Measurements from ENCODE around the gene SLC39A11.

Gene SLC39A11

GRCh38 chr17:72838581-72838980 is 253.9 kb downstream of the SLC39A11 start:
- H3K36me3 ChIP-seq (ENCODE audit: control insufficient read depth in 1 of 2, insufficient read depth in 2 of 2, low read length in 2 of 2) = no peaks in the 10 kb centered on the region
- H3K18ac ChIP-seq (ENCODE audit: low read length) = no peak overlapping the region
- H3K4me3 ChIP-seq (ENCODE audit: low read depth, low read length) = no peak overlapping the region
- no peak overlapping the region for H2BK5ac ChIP-seq (ENCODE audit: low read depth, low read length, poor library complexity)
- no peaks in the 10 kb centered on the region for H3K4me1 ChIP-seq (ENCODE audit: control insufficient read depth in 1 of 2, insufficient read depth in 2 of 2, low read length in 2 of 2)
- no peaks in the 10 kb centered on the region for H3K79me2 ChIP-seq (ENCODE audit: control insufficient read depth, insufficient read depth, low read length, poor library complexity)
- H4K12ac ChIP-seq (ENCODE audit: low read depth, low read length) = no peak overlapping the region
- H3K4me2 ChIP-seq (ENCODE audit: low read length) = no peak overlapping the region
- no CpG with 5 or more reads among the region's 5 CpGs for WGBS (ENCODE audit: extremely low coverage, insufficient coverage, insufficient read length)
- no peak overlapping the region for H3K27ac ChIP-seq (ENCODE audit: low read depth, low read length)
- H3K79me1 ChIP-seq (ENCODE audit: low read length) = no peaks in the 10 kb centered on the region
- no peak overlapping the region for H2AFZ ChIP-seq (ENCODE audit: insufficient read depth, low read length, poor library complexity)
- no peak overlapping the region for H2BK12ac ChIP-seq (ENCODE audit: low read length)
- no peak for DNase-seq
- H4K91ac ChIP-seq (ENCODE audit: low read depth, low read length) = no peak overlapping the region
- no peak overlapping the region for H2AK5ac ChIP-seq (ENCODE audit: low read length)
- no peak overlapping the region for H3K14ac ChIP-seq (ENCODE audit: low read length)
- H2BK120ac ChIP-seq (ENCODE audit: insufficient read depth, low read length, poor library complexity) = no peak overlapping the region
- H3K9me3 ChIP-seq (ENCODE audit: insufficient read depth, low read depth, low read length) = no peaks in the 10 kb centered on the region
- no peak overlapping the region for H3K9ac ChIP-seq (ENCODE audit: low read length)
- no peak overlapping the region for H3K4ac ChIP-seq (ENCODE audit: low read depth, low read length)
- no peak overlapping the region for H3K23ac ChIP-seq (ENCODE audit: low read length)
- H4K8ac ChIP-seq (ENCODE audit: low read depth, low read length) = no peak overlapping the region
- H3K27me3 ChIP-seq (ENCODE audit: insufficient read depth, low read length) = peaks cover 2% of the 10 kb centered on the region

GRCh38 chr17:72838068-72838467 is 254.4 kb downstream of the SLC39A11 start:
- H3K27me3 ChIP-seq (ENCODE audit: insufficient read depth, low read length) = peaks cover 2% of the 10 kb centered on the region
- H3K9me3 ChIP-seq (ENCODE audit: insufficient read depth, low read depth, low read length) = no peaks in the 10 kb centered on the region
- H3K4me2 ChIP-seq (ENCODE audit: low read length) = no peak overlapping the region
- no peak overlapping the region for H2BK120ac ChIP-seq (ENCODE audit: insufficient read depth, low read length, poor library complexity)
- H4K91ac ChIP-seq (ENCODE audit: low read depth, low read length) = no peak overlapping the region
- no peak overlapping the region for H3K4ac ChIP-seq (ENCODE audit: low read depth, low read length)
- no peaks in the 10 kb centered on the region for H3K79me1 ChIP-seq (ENCODE audit: low read length)
- H2BK12ac ChIP-seq (ENCODE audit: low read length) = no peak overlapping the region
- H3K4me3 ChIP-seq (ENCODE audit: low read depth, low read length) = no peak overlapping the region
- no CpG with 5 or more reads among the region's 5 CpGs for WGBS (ENCODE audit: extremely low coverage, insufficient coverage, insufficient read length)
- H4K12ac ChIP-seq (ENCODE audit: low read depth, low read length) = no peak overlapping the region
- H3K14ac ChIP-seq (ENCODE audit: low read length) = no peak overlapping the region
- no peak overlapping the region for H3K23ac ChIP-seq (ENCODE audit: low read length)
- H3K18ac ChIP-seq (ENCODE audit: low read length) = no peak overlapping the region
- no peak overlapping the region for H2BK5ac ChIP-seq (ENCODE audit: low read depth, low read length, poor library complexity)
- no peak for DNase-seq
- H3K4me1 ChIP-seq (ENCODE audit: control insufficient read depth in 1 of 2, insufficient read depth in 2 of 2, low read length in 2 of 2) = no peaks in the 10 kb centered on the region
- no peak overlapping the region for H4K8ac ChIP-seq (ENCODE audit: low read depth, low read length)
- no peak overlapping the region for H2AK5ac ChIP-seq (ENCODE audit: low read length)
- no peaks in the 10 kb centered on the region for H3K36me3 ChIP-seq (ENCODE audit: control insufficient read depth in 1 of 2, insufficient read depth in 2 of 2, low read length in 2 of 2)
- H3K79me2 ChIP-seq (ENCODE audit: control insufficient read depth, insufficient read depth, low read length, poor library complexity) = no peaks in the 10 kb centered on the region
- no peak overlapping the region for H3K27ac ChIP-seq (ENCODE audit: low read depth, low read length)
- no peak overlapping the region for H3K9ac ChIP-seq (ENCODE audit: low read length)
- H2AFZ ChIP-seq (ENCODE audit: insufficient read depth, low read length, poor library complexity) = no peak overlapping the region

- Histone ChIP-seq H2BK120ac (ENCODE audit: insufficient read depth, low read length, poor library complexity) (no peak overlapping the region), H4K12ac (ENCODE audit: low read depth, low read length) (no peak overlapping the region), H3K27me3 (ENCODE audit: insufficient read depth, low read length) (peaks cover 2% of the 10 kb centered on the region), H4K8ac (ENCODE audit: low read depth, low read length) (no peak overlapping the region), H3K9ac (ENCODE audit: low read length) (no peak overlapping the region), H3K18ac (ENCODE audit: low read length) (no peak overlapping the region), H3K4me1 (ENCODE audit: control insufficient read depth in 1 of 2, insufficient read depth in 2 of 2, low read length in 2 of 2) (no peaks in the 10 kb centered on the region), H3K4me3 (ENCODE audit: low read depth, low read length) (no peak overlapping the region), H3K23ac (ENCODE audit: low read length) (no peak overlapping the region), H3K36me3 (ENCODE audit: control insufficient read depth in 1 of 2, insufficient read depth in 2 of 2, low read length in 2 of 2) (no peaks in the 10 kb centered on the region), H3K4ac (ENCODE audit: low read depth, low read length) (no peak overlapping the region), H3K14ac (ENCODE audit: low read length) (no peak overlapping the region), H3K27ac (ENCODE audit: low read depth, low read length) (no peak overlapping the region), H3K79me2 (ENCODE audit: control insufficient read depth, insufficient read depth, low read length, poor library complexity) (no peaks in the 10 kb centered on the region), H4K91ac (ENCODE audit: low read depth, low read length) (no peak overlapping the region), H3K79me1 (ENCODE audit: low read length) (no peaks in the 10 kb centered on the region), H2BK5ac (ENCODE audit: low read depth, low read length, poor library complexity) (no peak overlapping the region), H3K9me3 (ENCODE audit: insufficient read depth, low read depth, low read length) (no peaks in the 10 kb centered on the region), H2AK5ac (ENCODE audit: low read length) (no peak overlapping the region), H2BK12ac (ENCODE audit: low read length) (no peak overlapping the region), H2AFZ (ENCODE audit: insufficient read depth, low read length, poor library complexity) (no peak overlapping the region), H3K4me2 (ENCODE audit: low read length) (no peak overlapping the region)
- no peak for DNase-seq
- no CpG with 5 or more reads among the region's 1 CpG for WGBS (ENCODE audit: extremely low coverage, insufficient coverage, insufficient read length)
Measured at GRCh38 chr17:72837335-72837734, 255.2 kb downstream of the SLC39A11 start.

- H4K8ac ChIP-seq (ENCODE audit: low read depth, low read length) = no peak overlapping the region
- H3K4me2 ChIP-seq (ENCODE audit: low read length) = no peak overlapping the region
- H3K36me3 ChIP-seq (ENCODE audit: control insufficient read depth in 1 of 2, insufficient read depth in 2 of 2, low read length in 2 of 2) = no peaks in the 10 kb centered on the region
- H4K91ac ChIP-seq (ENCODE audit: low read depth, low read length) = no peak overlapping the region
- H3K4me3 ChIP-seq (ENCODE audit: low read depth, low read length) = no peak overlapping the region
- H3K4ac ChIP-seq (ENCODE audit: low read depth, low read length) = no peak overlapping the region
- H3K27ac ChIP-seq (ENCODE audit: low read depth, low read length) = no peak overlapping the region
- no peak overlapping the region for H2BK12ac ChIP-seq (ENCODE audit: low read length)
- no peak for DNase-seq
- no peak overlapping the region for H2AK5ac ChIP-seq (ENCODE audit: low read length)
- no peaks in the 10 kb centered on the region for H3K79me1 ChIP-seq (ENCODE audit: low read length)
- no peaks in the 10 kb centered on the region for H3K27me3 ChIP-seq (ENCODE audit: insufficient read depth, low read length)
- no peak overlapping the region for H3K18ac ChIP-seq (ENCODE audit: low read length)
- H2BK120ac ChIP-seq (ENCODE audit: insufficient read depth, low read length, poor library complexity) = no peak overlapping the region
- H3K23ac ChIP-seq (ENCODE audit: low read length) = no peak overlapping the region
- no peak overlapping the region for H2BK5ac ChIP-seq (ENCODE audit: low read depth, low read length, poor library complexity)
- H3K79me2 ChIP-seq (ENCODE audit: control insufficient read depth, insufficient read depth, low read length, poor library complexity) = no peaks in the 10 kb centered on the region
- WGBS (ENCODE audit: extremely low coverage, insufficient coverage, insufficient read length) = no CpG with 5 or more reads among the region's 4 CpGs
- no peaks in the 10 kb centered on the region for H3K9me3 ChIP-seq (ENCODE audit: insufficient read depth, low read depth, low read length)
- H3K14ac ChIP-seq (ENCODE audit: low read length) = no peak overlapping the region
- H3K9ac ChIP-seq (ENCODE audit: low read length) = no peak overlapping the region
- H2AFZ ChIP-seq (ENCODE audit: insufficient read depth, low read length, poor library complexity) = no peak overlapping the region
- H3K4me1 ChIP-seq (ENCODE audit: control insufficient read depth in 1 of 2, insufficient read depth in 2 of 2, low read length in 2 of 2) = no peaks in the 10 kb centered on the region
- no peak overlapping the region for H4K12ac ChIP-seq (ENCODE audit: low read depth, low read length)
Measured at GRCh38 chr17:72833128-72833765, 259.2 kb downstream of the SLC39A11 start.

Data from trophoblast cell (in vitro differentiated cells and primary cell).